Astrocyte (in vitro differentiated cells and primary cell): Measurements from ENCODE around the gene CEP128.

Source experiments
- CTCF ChIP-seq: IDR thresholded peaks from 2 replicates; pipeline ENCODE4 v1.5.1; 2011; ENCODE audit warnings: low read depth, mild to moderate bottlenecking, inconsistent platforms, low read length, moderate library complexity; ENCODE audit not compliant: insufficient read depth
- EZH2 ChIP-seq: IDR thresholded peaks from 2 replicates; pipeline ENCODE4 v1.6.1; 2012; ENCODE audit warnings: mild to moderate bottlenecking, low read length, inconsistent platforms; ENCODE audit not compliant: insufficient read depth

GRCh38 chr14:80507292-80507869 is 434.2 kb downstream of the CEP128 start:
- TF ChIP-seq CTCF (no peak), EZH2 (no peak)
